Heart left ventricle (tissue), 13 donors: ENCODE measurements around the gene CASQ2.

Source experiments
- POLR2A ChIP-seq, 2 donors: fragments of 450-650 bp; IDR thresholded peaks; one replicate each; pipeline ENCODE4 v1.6.1; 2017; ENCODE audit warnings: antibody characterized with exemption in 2 of 2, mild to moderate bottlenecking in 2 of 2, moderate library complexity in 2 of 2
- TF ChIP-seq, protein P1 (sequence below), 12 donors: fragments of 200-600 bp; sonication (generic) in 4 of 12; IDR thresholded peaks; one replicate each; pipeline versions ENCODE4 v1.5.0 to v1.8.0; 2018 to 2022; ENCODE audit warnings: antibody characterized with exemption in 12 of 12, mild to moderate bottlenecking in 5 of 12
- donor health status: ischemic (EF 13 %, LVEDD 7.1; RV severe dilation, severe dysfunction).
- donor health status: DM: no; HTN: yes; CAD: no.
- donor health status: DM: no; HTN: no; CAD: no.
- donor health status: ischemic (EF 25% LVEDD 6.9; RV normal size, moderate dysfunction).
- donor health status: ischemic (EF 25% LVEDD 5.7; RV mildly dilated, moderate dysfunction).
- donor health status: ischemic (EF 35%, LVEDD 5.7; RV mildly dilated, moderate dysfunction).
- donor health status: nonischemic (EF 11% LVEDD 7.7; RV severe dilation, severe dysfunction).
- donor health status: DM: yes; HTN: yes; CAD: no.
- donor health status: PGD.
- donor health status: ischemic (EF 29% LVEDD 5.4; RV normal size, mild dysfunction).
- donor health status: nonischemic (EF 23%, LVEDD 6.1; RV moderate dilation, normal function).

DNA sequence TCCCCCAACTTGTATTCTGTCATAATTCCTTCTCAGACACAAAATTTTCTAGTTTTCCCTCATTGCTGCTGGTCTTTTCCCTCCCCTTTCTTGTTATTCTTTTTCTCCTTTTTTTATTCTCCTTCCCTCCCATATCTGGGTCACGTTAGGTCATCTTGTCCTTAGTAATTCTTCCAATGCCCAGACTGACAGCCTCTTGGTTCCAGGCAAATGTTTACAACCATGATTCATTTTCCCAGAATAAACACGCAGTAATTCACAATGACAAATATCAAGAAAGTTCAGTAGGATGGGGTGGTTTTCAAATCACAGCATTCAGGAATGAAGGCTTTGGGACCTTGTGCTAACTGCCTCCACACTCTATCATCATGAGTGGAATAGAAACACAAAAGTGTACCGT is 47.2 kb upstream of the CASQ2 start:
- TF ChIP-seq, protein P1, sequence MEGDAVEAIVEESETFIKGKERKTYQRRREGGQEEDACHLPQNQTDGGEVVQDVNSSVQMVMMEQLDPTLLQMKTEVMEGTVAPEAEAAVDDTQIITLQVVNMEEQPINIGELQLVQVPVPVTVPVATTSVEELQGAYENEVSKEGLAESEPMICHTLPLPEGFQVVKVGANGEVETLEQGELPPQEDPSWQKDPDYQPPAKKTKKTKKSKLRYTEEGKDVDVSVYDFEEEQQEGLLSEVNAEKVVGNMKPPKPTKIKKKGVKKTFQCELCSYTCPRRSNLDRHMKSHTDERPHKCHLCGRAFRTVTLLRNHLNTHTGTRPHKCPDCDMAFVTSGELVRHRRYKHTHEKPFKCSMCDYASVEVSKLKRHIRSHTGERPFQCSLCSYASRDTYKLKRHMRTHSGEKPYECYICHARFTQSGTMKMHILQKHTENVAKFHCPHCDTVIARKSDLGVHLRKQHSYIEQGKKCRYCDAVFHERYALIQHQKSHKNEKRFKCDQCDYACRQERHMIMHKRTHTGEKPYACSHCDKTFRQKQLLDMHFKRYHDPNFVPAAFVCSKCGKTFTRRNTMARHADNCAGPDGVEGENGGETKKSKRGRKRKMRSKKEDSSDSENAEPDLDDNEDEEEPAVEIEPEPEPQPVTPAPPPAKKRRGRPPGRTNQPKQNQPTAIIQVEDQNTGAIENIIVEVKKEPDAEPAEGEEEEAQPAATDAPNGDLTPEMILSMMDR (IDR thresholded peaks at IDR 0.05) = no peak
- TF ChIP-seq POLR2A (IDR thresholded peaks at IDR 0.05) = no peak
